Mesenteric fat pad (tissue), 1 donor: Measurements from ENCODE around the gene RSPH6A. TPM values are rescaled to one million over a fixed set of nuclear protein-coding genes. Genes with fewer than 3 reads are reported as not detected.
A peak's percentile ranks its signal among the peaks of the same experiment; 100 is the strongest.

ENCODE experiments used
- DNase-seq: peaks from one replicate; pipeline ENCODE4 v3.0.0-alpha.2; 2020; ENCODE audit warnings: low spot score
- total RNA-seq: library from RNA; stranded (reverse); fragmentation: NEBNext Ultra II Directional; extraction: Animal tissue kit (Norgen Biotek cat#: 25700); gene quantifications from one replicate; pipeline ENCODE4 v1.2.1, GENCODE V29; 2021
- donor health status: DM: yes; HTN: yes; CAD: no.

RSPH6A gene
- total RNA-seq, 1 donor from 2014 or later: not detected

DNA sequence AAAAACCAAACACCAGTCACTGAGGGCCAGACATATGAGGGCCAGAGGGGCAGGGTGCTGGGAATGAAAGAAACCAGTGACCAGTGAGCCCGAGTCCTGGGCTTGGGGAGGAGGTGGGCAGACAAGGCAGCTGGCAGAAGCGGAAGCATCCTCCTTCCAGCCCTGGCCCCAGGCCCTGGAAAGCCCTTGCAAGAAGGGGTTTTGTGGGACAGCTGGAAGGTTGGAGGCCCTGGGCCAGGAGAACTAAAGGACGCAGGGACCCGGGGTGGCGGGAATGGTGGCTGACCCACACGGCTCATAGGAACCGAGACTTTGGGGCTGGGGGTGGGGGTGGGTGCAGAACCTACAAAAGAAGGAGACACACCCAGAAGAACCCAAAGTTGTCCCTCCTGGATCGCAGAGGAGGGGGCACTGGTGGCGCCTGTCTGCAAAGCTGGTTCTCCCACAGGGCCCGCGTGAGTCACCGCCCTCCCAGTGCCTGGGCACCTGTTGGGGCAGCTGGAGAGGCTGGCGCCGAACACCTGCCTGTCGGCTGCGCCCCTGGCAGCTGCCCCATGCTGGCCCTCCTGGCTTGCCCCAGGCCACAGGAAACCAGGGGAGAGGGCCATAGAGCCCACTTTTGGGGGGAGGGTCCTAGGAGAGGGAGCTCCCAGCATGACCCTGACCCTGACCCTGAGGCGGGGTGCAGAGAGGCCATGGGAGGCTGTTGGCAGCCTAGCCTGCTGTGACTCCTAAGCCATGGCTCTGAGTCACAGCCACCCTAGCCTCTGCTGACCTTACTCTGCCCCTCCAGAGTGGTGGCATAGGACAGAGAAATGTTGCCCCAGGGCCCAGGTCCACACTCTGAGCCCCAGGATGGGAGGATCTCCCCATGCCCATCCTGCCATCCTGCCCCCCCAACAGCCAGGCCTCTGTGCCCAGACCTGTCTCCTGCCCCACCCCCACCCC, 33.6 kb downstream of the RSPH6A start:
- DNase-seq: no peak

DNA sequence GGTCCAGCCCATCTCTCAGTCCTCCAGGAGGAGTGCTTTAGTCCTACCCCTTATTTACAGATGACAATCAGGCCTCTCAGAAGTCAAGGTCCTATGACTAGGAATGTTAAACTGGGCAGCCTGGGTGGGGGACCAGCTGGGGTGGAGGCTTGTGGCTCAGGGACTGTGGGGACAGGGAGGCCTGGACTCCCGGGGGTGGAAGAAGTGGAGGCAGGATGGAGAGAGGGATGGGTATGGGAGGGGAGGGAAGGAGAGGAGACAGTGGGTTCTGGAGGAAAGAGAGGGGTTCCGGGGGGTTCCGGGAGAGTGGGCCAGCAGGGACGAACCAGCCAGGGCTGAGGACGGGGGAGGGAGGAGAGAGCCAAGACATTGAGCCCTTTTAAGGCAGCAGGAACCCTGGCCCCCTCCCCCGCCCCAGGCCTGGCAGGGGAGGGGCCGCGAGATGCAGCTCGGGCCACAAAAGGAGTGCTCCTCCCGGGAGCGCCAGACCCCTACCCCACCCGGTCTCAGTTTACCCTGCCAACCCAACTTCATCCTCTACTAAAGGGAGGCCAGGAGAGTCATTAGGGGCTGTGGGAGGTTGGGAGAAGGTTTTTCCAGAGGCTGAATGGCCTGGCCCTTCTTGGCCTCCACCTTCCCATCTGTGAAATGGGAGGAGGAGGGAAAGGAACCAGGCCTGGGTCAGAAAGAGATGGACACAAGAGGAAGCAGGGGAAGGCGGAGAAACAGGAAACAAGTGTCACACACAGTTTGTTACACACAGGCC, 34.5 kb downstream of the RSPH6A start:
- no peak for DNase-seq

DNA sequence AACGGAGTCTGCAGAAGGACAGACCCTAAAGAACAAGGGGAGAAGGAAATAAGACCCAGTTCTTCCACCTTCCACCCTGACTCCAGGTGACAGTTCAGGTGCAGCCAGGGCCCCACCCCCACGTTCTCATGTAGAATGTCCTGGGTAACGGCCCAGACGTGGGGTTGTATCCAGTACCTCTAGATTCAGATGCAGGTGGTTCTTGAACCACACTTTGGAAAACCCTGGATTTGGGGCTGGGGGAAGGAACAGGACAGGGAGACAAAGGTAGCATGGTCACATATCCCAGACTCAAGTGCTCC, 35.0 kb downstream of the RSPH6A start:
- DNase-seq: no peak

DNA sequence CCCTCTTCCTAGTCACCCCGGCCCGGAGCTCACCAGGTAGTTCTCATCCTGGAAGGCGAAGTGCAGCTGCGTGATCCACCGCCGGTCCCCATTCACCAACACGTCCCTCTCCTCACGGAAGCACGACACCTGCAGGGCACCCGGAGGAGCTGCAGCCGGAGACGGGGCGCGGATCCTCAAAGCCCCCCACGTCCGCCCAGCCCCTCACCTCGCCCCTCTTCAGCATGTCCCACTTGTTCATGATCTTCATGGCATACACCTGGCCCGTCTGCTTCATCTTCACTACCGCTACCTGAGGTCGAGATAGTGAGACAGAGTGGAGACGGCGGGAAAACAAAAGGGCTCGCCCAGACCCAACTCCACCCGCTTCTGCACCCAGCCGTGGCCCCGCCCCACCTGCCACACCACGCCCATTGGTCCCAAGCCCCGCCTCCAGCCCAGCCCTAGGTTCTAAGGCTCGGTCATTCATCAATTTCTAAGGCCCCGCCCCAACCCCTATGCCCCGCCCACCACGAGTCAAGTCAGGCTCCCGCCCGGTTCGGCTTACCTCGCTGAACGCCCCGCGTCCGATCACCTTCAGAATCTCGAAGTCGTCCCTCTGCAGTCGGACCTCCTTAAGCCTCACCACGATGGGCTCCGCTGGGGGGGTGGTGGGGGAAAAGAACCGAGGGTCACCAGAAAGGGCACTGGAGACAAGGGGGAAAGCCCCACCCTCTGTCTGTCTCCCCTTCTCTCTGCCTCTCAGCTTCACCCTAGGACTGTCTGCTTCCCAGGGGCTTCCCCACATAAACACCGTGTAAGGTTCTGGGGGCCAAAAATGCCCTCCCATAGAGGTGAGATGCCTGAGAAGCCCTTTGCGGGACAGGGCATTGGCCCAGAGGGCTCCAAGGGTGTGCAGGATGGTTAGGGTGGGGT, 35.6 kb downstream of the RSPH6A start:
- DNase-seq: peak; percentile 93

DNA sequence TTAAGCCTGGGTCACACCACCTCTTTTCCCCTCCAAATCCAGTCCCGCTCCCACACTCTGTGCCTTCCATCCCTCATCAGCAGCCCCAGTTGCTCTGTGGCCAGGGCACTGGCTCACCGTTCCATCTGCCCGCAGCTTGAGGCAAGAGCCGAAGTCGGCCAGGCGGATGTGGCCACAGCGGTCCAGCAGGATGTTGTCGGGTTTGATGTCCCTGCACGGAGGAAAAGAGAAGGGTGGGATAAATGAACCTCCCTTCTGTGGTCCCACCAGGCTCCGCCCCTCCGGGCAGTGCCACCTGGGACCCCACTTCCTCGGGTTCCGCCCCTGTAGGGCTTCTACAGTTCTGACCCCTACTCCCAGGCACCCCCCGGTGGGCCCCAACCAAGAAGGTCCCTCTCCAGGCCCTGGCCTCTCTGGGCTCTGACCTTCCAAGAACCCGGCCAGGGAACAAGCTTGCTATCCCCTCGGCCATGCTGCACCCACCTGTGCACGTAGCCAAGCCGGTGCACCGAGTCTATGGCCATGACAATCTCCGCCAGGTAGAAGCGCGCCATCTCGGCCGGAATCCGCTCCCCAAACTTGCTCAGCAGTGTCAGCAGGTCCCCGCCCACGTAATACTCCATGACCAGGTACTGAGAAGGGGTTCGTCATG, 37.0 kb downstream of the RSPH6A start:
- DNase-seq: no peak

DNA sequence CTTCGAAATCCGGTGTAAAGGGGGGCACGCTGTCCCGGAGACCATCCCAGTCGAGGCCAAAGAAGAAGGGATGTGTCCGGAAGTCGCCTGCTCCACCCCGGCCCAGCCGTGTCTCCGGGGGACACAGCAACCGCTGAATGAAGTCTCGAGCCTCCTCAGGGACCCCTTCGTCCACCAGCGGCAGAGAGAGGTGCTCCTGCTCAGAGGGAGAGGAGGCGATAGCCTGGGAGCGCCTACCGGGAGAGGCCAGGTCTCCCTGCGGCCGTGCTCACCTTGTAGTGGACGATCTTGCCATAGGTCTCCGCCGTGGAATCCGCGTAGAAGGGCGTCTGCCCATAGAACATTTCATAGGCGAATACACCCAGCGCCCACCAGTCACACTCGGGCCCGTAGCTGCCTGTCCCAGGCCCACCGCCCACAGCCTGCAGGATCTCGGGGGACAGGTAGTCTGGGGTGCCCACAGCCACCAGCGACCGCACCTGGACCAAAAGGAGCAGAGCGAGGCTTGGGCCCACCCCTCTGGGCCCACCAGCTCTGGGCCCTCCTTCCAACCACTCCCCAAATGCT, 37.6 kb downstream of the RSPH6A start:
- no peak for DNase-seq

DNA sequence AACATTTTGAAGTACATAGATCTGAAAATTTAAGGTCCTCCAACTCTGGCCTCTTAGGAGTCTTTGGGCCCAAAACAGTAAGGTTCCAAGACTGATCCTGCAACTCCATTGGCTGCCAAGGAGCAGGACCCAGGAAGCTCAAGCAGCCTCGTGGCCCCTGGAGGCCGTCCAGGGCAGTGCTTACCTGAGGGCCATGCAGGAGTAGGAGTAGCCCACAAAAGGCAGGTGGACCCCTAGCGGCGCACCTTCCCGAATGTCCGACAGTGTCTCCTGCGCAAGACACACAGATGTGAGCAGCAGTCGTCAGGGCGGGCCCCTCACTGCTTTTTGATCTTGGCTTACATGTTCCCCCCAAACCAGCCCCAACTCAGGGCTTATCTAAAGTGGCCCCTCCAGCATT, 40.3 kb downstream of the RSPH6A start:
- no peak for DNase-seq

DNA sequence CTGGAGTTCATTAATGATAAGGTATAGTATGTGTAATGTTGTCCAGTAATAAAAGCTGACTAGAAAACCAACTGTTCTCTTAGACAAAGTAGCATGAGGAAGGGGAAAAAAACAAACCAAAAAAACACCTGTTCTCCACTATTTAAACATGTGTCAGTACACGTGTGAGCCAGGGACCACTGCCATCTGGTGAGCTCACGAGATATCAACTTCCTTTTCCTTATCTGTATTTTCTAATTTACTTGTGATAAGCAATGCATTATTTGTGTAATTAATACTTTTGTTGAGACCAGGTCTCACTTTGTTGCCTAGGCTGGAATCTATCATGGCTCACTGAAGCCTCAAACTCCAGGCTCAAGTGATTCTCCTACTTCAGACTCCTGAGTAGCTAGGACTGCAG, 41.7 kb downstream of the RSPH6A start:
- DNase-seq: no peak

DNA sequence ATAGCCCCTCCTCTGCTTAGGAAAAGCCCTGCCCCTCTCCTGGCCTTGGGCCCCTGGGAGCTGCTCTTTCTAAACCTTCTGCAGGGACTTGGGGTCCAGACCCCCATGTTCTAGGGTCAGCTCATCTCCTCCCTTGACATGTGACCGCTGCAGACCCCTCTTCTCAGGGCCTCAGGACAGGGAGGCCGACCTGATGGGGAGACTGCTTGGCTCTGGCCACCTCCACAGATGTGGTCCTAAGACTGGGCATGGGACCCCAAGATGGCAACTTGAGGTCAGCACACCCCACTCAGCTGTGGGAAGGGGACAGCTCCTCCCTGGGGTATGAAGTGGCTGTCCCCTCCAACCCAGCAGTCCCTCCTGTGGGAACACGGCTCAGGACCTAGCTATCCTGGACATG, 42.2 kb downstream of the RSPH6A start:
- no peak for DNase-seq

DNA sequence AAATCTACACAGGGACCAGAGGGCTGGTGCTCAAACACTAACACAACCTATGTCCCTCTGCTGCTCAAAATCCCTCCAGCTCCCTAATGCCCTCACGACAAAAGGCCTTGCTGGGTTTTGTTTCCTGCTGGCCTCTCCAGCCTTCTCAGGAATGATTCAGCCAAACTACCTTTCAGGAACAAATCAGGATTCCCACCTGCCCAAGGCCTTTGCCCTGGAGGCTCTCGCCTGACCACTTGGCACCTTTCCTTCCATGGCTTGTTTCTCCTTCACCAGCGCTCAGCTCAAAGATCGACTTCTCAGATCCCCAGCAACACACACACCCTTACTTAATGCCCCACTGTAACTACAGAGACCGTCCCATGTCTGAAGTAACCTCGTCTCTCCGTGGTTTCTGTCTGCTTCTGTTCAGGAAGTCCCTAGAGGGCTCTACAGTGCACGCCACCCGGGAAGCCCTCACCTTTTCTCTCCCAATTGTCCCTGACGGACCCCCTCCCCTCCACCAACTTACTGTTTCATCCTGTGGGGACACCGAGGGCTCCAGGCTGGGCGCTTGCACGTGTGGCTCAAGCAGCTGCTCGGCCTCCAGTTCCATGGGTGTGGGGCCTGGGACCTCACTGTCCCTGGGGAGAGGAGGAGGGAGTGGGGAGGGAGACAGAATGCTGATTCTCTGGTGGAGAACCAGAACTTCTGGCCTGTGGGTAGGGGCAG, 42.8 kb downstream of the RSPH6A start:
- DNase-seq: no peak

DNA sequence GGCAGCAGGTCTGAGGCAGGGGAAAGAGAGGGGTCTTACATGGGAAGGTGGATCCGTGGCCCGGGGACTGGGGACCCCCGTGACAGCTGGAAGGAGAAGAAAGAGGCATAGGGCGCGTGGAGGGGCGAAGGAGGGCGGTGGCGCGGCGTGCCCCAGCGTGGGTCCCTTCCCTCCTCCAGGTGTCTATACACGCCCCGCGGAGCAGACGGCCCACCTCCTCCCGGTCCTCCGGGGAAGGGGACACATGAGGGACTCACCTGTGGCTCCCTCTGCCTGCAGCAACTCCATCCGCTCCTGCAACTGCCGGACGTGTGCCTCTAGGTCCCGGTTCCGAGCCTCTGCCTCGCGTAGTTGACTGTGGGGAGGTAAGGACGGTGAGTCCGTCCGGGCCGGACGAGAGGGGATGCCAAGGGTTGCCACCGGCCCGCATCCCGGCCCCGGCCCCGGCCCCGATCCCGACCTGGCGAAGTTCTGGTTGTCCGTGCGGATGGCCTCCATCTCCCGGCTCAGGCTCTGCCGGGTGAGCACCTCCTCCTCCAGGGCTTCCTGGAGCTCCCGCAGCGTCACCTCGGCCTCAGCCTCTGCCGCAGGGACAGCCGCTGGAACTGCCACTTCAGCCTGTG, 43.7 kb downstream of the RSPH6A start:
- no peak for DNase-seq

DNA sequence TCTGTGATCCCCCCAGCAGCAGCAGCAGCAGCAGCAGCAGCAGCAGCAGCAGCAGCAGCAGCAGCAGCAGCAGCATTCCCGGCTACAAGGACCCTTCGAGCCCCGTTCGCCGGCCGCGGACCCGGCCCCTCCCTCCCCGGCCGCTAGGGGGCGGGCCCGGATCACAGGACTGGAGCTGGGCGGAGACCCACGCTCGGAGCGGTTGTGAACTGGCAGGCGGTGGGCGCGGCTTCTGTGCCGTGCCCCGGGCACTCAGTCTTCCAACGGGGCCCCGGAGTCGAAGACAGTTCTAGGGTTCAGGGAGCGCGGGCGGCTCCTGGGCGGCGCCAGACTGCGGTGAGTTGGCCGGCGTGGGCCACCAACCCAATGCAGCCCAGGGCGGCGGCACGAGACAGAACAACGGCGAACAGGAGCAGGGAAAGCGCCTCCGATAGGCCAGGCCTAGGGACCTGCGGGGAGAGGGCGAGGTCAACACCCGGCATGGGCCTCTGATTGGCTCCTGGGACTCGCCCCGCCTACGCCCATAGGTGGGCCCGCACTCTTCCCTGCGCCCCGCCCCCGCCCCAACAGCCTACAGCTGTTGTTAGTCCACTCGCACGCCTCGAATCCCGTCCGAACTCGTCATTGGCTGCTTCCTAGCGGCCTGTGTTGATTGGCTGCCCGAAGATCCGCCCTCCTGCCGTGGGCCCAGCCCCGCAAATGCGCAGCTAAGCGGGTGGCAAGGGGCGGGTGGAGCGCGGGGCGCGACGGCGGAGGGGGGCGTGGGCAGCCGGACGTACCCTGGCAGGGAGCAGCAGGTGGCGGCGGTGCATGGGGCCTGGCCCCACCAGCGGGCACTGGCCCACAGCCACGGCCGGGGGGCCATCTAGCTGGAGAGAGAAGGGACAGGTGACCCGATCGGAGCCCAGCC, 44.7 kb downstream of the RSPH6A start:
- peak; percentile 97 for DNase-seq

DNA sequence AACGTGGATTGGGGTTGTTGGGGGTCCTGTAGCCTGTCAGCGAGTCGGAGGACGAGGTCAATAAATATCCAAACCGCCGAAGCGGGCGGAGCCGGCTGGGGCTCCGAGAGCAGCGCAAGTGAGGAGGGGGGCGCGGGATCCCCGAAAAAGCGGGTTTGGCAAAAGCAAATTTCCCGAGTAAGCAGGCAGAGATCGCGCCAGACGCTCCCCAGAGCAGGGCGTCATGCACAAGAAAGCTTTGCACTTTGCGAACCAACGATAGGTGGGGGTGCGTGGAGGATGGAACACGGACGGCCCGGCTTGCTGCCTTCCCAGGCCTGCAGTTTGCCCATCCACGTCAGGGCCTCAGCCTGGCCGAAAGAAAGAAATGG, 45.3 kb downstream of the RSPH6A start:
- DNase-seq: no peak

DNA sequence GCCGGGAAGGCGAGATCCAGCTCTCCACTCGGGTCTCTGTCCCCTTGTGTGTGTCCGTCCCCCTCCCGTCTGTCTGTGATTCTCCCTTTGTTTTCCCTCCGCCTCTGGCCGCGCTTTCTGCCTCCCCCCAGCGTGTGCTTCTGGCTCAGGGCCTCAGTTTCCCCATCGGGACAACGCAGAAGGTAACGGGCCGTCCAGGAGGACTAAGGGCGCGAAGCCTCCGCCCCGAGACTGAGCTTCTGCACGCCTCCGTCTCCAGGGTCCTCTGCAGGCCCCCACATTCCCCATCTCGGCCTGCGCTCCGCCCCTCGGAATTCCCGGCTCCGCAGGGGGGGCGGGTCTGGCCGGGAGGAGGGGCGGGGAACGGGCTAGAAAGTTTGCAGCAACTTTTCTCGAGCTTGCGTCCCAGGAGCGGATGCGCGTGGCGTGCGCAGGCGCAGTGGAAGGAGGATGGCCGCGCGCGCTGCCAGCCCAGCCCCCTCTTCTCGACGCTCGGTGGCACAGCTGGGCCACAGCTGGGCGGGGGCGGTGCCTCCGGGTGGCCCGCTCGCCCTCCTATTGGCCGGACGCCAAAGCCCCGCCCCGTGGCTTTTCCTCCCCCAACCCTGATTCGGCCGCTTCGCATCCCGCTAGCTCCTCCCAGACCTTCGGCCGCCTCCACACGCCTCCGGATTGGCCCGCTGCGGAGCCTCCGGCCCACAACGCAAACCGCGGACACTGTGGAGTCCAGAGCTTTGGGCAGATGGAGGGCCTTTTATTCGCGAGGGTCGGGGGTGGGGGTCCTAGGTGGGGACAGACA, 45.9 kb downstream of the RSPH6A start, which contains the start of gene SIX5:
Gene SIX5 (minus strand): TSS at position 269 of the 799 bp plus-strand sequence. CDS start 408 bp downstream, outside the sequence.
- DNase-seq: peak; percentile 100

DNA sequence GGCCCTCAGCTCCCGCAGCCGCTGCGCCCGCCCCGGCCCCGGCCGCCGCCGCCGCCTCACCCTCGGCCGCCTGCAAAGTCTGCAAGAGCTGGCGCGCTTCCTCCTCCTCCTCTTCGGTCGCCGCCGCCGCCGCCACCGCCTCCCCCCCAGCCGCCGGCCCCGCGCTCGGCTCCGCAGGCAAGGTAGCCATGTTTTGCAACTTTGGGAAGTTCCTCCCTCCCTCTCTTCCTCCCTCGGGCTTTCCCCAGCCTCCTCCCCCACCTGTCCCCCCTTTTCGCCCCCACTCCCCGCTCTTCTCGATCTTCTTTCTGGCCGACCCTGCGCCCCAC, 46.5 kb downstream of the RSPH6A start:
- no peak for DNase-seq

DNA sequence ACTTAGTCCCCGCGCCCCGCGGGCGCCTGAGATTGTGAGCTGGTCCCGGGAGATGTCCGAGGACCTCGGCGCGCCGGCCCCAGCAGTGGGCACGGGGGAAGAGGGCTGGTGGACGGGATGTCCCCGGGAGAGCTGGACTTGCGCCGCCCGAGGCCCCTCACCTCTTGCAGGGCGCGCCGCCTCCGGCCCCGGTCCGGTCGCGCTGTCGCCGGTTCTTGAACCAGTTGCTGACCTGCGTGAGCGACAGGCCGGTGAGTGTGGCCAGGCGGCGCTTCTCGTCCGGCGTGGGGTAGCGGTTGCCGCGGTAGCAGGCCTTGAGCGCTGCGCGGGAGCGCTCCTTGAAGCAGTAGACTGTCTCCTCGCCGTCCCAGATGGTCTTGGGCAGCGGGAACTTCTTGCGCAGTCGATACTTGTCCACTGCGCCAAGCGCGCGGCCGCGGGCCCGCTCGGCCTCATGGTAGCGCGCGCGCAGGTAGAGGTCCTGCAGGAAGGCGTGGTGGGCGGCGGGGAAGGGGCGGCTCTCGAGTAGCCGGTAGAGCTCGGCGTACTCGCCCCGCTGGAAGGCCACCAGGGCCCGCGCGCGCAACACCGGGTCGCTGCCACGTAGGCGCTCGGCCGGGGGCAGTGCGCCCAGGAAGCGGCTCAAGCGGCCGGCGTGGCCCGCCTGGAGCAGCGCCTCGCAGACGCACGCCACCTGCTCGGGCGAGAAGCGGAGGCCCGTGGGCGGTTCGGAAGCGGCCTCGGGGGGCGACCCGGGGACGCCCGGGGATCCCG, 47.0 kb downstream of the RSPH6A start:
- DNase-seq: no peak

DNA sequence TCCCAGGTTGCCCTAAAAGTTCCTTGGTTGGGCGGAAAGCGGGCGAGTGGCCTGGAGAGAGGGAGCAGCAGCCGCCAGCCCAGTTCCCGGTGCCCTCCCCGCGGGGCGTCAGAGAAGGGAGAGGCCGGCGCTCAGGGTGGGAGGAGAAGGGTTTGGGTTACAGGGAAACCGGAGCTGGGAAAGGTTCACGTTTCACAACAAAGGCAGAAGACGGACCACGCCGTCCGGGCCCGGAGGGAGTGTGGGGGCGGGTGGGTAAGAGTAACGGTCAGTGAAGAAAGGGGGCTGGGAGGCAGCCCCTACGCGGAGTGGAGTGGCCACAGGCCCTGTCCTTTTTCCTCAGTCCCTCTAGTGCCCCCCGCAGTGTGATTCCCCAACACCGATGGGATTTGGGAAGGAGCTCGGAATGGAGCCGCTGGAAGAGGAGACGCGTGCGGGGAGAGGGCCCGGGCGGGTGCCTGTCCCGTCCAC, 47.7 kb downstream of the RSPH6A start:
- DNase-seq: no peak
